ENCODE data around the gene SCN5A. TPM values are rescaled to one million over a fixed set of nuclear protein-coding genes. Genes with fewer than 3 reads are reported as not detected.
A peak's percentile ranks its signal among the peaks of the same experiment; 100 is the strongest.

SCN5A gene
- total RNA-seq, 2 experiments from 2014 or later, result 0.20 to 0.52 TPM

DNA sequence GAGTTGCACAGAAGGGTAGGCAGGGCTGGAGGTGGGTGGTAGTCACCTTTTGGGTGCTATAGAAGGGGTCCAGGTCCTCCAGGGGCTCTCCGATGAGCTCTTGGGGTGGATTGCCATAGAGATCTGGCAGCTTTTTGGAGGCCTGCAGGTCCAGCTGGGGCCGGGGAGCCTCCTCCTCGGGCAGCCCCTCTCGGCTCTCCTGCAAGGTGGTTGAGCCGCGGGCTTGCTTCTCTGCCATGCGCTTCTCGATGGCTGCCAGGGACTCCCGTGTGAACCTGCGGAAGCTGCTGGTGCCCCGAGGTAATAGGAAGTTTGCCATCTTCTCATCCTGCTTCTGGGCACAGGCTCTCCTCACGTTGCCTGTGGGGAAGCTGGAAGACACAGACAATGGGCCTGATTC, 16.5 kb downstream of the SCN5A start:
- DNase-seq (no peak), ATAC-seq (no peak)
- intact Hi-C loops (cut with micrococcal nuclease), result no loop called here
- no peaks in the 10 kb centered on the region for H3K4me1 Mint-ChIP-seq (ENCODE audit: low read depth)
- H3K4me3 Mint-ChIP-seq, result no peak overlapping the region
- ChIA-PET CTCF (interaction anchor here (1.4 kb wide), 1 partner anchor 112 kb away, joined by 3 read pairs; no protein-coding TSS in a partner anchor), POLR2A (no interaction called here)
- no peaks in the 10 kb centered on the region for H3K9me3 Mint-ChIP-seq
- TF ChIP-seq, protein P1, sequence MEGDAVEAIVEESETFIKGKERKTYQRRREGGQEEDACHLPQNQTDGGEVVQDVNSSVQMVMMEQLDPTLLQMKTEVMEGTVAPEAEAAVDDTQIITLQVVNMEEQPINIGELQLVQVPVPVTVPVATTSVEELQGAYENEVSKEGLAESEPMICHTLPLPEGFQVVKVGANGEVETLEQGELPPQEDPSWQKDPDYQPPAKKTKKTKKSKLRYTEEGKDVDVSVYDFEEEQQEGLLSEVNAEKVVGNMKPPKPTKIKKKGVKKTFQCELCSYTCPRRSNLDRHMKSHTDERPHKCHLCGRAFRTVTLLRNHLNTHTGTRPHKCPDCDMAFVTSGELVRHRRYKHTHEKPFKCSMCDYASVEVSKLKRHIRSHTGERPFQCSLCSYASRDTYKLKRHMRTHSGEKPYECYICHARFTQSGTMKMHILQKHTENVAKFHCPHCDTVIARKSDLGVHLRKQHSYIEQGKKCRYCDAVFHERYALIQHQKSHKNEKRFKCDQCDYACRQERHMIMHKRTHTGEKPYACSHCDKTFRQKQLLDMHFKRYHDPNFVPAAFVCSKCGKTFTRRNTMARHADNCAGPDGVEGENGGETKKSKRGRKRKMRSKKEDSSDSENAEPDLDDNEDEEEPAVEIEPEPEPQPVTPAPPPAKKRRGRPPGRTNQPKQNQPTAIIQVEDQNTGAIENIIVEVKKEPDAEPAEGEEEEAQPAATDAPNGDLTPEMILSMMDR (IDR thresholded peaks at IDR 0.05), result no peak
- H3K27ac Mint-ChIP-seq, result no peak overlapping the region
- no peaks in the 10 kb centered on the region for H3K27me3 Mint-ChIP-seq
- no peaks in the 10 kb centered on the region for H3K36me3 Mint-ChIP-seq (ENCODE audit: low read depth)

- H3K9me3 Mint-ChIP-seq, result no peaks in the 10 kb centered on the region
- ChIA-PET POLR2A (no interaction called here), CTCF (interaction anchor here (1.5 to 3.4 kb wide), 2 partner anchors 20 to 25 kb away, joined by 3 to 13 read pairs; no protein-coding TSS in a partner anchor)
- intact Hi-C loops (cut with micrococcal nuclease), result no loop called here
- H3K4me3 Mint-ChIP-seq, result no peak overlapping the region
- ATAC-seq, result no peak
- DNase-seq, result no peak
- TF ChIP-seq, protein P1 (IDR thresholded peaks at IDR 0.05), result no peak
- H3K4me1 Mint-ChIP-seq (ENCODE audit: low read depth), result no peaks in the 10 kb centered on the region
- no peaks in the 10 kb centered on the region for H3K36me3 Mint-ChIP-seq (ENCODE audit: low read depth)
- no peaks in the 10 kb centered on the region for H3K27me3 Mint-ChIP-seq
- no peak overlapping the region for H3K27ac Mint-ChIP-seq
Observed at GRCh38 chr3:38630606-38631005, 18.9 kb downstream of the SCN5A start.

DNA sequence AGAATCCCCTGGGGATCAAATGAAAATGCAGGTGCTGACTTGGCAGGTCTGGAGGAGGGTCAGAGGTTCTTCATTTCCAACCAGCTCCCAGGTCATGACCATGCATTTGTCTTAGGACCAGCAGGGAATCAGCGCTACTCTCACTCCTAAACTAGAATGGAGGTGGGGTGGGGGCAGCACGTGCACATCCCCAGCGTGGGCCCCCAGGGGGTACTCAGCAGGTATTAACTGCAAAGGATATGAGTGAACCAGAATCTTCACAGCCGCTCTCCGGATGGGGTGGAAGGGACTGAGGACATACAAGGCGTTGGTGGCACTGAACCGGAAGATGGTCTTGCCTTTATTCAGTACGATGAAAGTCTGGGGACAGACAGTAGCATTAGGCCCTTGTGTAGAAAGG, 19.4 kb downstream of the SCN5A start:
- ATAC-seq (no peak), DNase-seq (no peak)
- Mint-ChIP-seq H3K27ac (no peak overlapping the region), H3K4me1 (ENCODE audit: low read depth) (no peaks in the 10 kb centered on the region), H3K27me3 (no peaks in the 10 kb centered on the region), H3K9me3 (no peaks in the 10 kb centered on the region), H3K4me3 (no peak overlapping the region), H3K36me3 (ENCODE audit: low read depth) (no peaks in the 10 kb centered on the region)
- TF ChIP-seq, protein P1 (IDR thresholded peaks at IDR 0.05), result no peak
- ChIA-PET CTCF (interaction anchor here (1.5 to 3.4 kb wide), 2 partner anchors 20 to 25 kb away, joined by 3 to 13 read pairs; no protein-coding TSS in a partner anchor), POLR2A (no interaction called here)
- intact Hi-C loops (cut with micrococcal nuclease), result no loop called here

GRCh38 chr3:38628835-38629234, 20.7 kb downstream of the SCN5A start:
- no peak for DNase-seq
- POLR2A ChIA-PET, result no interaction called here
- Mint-ChIP-seq H3K9me3 (no peaks in the 10 kb centered on the region), H3K27ac (no peak overlapping the region), H3K36me3 (ENCODE audit: low read depth) (no peaks in the 10 kb centered on the region), H3K27me3 (no peaks in the 10 kb centered on the region), H3K4me3 (no peak overlapping the region), H3K4me1 (ENCODE audit: low read depth) (no peaks in the 10 kb centered on the region)
- intact Hi-C loops (cut with micrococcal nuclease), result no loop called here
- no peak for ATAC-seq
- CTCF ChIA-PET, result interaction anchor here (1.5 to 3.4 kb wide), 3 partner anchors 18 to 27 kb away, joined by 5 to 13 read pairs (median 5); no protein-coding TSS in a partner anchor
- TF ChIP-seq, protein P1 (IDR thresholded peaks at IDR 0.05), result no peak

DNA sequence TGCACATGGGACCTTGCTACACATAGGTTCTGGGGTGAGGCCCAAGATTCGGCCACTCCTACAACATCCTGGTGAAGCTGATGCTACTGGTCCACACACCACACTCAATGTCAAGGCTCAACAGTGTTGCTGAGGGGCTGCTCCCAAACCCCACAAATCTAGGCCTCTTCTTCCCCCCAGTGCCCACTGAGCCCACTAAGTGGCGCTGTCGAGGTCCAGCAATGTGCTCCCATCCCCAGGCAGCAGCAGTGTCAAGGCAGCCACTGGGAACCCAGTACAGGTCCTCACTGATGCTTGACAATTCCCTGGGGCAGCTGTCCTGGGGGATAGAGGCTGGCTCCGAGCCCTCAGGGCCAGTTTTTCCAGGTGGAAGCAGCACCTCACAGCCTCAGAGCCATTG, 21.5 kb downstream of the SCN5A start:
- CTCF ChIA-PET, result interaction anchor here (0.7 to 3.4 kb wide), 4 partner anchors 9 to 28 kb away, joined by 3 to 13 read pairs (median 4); no protein-coding TSS in a partner anchor
- POLR2A ChIA-PET, result no interaction called here
- Mint-ChIP-seq H3K4me1 (ENCODE audit: low read depth) (no peaks in the 10 kb centered on the region), H3K27ac (no peak overlapping the region), H3K36me3 (ENCODE audit: low read depth) (no peaks in the 10 kb centered on the region), H3K4me3 (no peak overlapping the region), H3K9me3 (no peaks in the 10 kb centered on the region), H3K27me3 (no peaks in the 10 kb centered on the region)
- DNase-seq, result peak; percentile 51
- TF ChIP-seq, protein P1 (IDR thresholded peaks at IDR 0.05), result peak; percentile 25
- intact Hi-C loops (cut with micrococcal nuclease), result no loop called here
- peak; percentile 82 for ATAC-seq
